ENCODE data around the gene PARVG.

GRCh38 chr22:44212936-44213335 lies 32.2 kb downstream of the PARVG start:
- TF ChIP-seq POLR2A (IDR thresholded peaks at IDR 0.05) (no peak), EP300 (IDR thresholded peaks at IDR 0.05) (no peak)
